Stimulated activated CD4-positive, alpha-beta T cell treated with anti-CD3 and anti-CD28 coated beads, TNF-alpha, amount 100 ng/mL, for 4 hours (primary cell): ENCODE measurements around the gene YEATS4.

ENCODE experiments used
- DNase-seq, 3 experiments: peaks; one replicate each; pipeline ENCODE4 v3.0.0-alpha.2; 2020; ENCODE audit warnings: low read depth in 3 of 3

Gene YEATS4

DNA sequence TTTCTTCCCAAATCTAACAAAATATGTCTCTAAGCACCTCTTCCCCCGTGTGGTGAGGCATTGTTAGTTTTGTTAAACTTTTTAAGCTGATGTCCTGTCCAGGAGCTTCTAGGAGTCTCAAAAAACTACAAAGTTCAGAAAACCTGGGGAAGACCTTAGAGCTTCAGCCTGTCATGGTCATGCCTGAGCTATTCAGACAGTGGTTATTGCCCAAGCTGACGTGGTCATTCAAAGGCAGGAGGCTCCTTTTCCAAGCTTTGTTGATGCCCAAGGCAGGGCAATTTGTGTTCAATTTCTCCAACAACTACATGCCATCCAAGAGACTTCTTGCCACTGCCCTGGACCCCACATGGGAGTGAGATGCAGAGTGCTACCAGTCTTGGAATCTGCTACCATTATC is 17.1 kb upstream of the YEATS4 start:
- DNase-seq: no peak

DNA sequence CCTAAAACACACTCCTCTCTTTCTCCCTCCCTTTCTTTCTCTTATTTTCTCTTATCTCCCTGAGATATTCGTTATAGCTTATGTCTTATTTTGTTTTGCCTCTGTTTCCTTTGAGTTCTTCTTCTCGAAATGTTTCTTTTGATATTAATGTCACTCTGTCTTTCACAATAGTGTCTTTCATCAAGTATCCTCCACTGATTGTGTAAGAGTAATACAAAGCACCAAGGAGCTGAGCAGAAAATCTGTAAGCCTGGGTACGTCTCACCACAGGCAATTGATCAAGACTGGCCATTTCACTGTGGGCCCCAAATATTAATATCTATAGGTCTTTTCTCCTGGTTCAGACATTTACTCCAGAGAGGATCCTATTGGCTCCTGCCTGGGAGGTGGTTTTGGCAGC is 16.2 kb upstream of the YEATS4 start:
- no peak for DNase-seq

DNA sequence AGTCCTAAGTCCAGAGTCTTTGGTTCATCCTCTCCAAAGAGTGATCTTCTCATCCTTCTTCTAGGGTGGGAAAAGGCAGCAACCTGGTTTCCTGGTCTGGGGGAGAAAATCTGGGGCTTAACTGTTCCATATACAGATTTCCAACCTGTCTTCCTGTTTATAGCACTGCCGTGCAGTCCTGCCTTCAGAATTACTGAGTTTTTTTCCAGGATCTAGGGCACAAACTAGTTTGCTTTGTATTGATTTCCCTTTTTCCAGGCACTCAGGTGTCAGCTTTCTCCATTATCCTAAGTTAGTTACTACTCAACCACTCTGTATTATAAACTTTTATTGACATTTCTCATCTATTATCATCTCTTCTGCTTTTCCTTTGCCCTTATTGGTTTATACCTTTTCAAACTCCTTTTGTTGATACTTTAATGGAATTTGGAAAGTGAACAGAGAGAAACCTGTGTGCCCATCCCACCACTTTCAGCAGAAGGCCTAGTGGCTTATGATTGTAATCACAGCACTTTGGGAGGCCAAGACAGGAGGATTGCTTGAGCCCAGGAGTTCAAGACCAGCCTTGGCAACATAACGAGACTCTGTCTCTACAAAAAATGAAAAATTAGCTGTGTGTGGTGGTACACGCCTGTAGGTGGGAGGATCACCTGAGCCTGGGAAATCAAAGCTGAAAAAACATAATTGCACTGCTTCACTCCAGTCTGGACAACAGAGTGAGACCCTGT is 15.5 kb upstream of the YEATS4 start:
- no peak for DNase-seq

DNA sequence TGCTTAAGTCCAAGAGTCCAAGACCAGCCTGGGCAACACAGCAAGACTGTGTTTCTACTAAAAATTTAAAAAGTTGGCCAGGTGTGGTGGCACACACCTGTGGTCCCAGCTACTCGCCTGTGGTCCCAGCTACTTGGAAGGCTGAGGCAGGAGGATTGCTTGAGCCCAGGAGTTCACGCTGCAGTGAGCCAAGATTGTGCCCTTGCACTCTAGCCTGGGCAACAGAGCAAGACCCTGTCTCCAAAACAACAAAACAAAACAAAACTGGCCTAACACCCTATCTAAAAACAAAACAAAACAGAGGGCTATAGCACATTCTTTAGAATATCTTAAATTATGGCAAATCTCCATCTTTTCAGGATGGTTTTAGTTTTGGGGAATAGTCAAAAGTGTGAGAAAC is 14.5 kb upstream of the YEATS4 start:
- no peak for DNase-seq

DNA sequence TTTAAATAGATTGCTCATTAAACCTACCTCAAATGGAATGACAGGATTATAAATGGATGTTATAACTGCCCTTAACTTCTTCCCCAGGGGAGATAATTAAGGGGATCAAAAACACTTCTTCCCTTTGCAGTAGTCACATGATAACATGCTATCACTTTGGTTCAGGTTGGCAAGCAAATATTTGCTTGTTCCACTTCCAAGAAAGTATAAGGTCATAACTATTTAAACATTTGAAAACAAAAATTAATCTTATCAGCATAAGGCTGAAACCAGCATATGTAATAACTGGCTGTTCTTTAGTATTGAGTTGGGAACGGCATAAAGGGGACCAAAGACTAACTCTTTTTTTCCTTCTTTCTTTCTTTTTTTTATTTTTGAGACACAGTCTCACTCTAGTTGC is 13.8 kb upstream of the YEATS4 start:
- DNase-seq: no peak

DNA sequence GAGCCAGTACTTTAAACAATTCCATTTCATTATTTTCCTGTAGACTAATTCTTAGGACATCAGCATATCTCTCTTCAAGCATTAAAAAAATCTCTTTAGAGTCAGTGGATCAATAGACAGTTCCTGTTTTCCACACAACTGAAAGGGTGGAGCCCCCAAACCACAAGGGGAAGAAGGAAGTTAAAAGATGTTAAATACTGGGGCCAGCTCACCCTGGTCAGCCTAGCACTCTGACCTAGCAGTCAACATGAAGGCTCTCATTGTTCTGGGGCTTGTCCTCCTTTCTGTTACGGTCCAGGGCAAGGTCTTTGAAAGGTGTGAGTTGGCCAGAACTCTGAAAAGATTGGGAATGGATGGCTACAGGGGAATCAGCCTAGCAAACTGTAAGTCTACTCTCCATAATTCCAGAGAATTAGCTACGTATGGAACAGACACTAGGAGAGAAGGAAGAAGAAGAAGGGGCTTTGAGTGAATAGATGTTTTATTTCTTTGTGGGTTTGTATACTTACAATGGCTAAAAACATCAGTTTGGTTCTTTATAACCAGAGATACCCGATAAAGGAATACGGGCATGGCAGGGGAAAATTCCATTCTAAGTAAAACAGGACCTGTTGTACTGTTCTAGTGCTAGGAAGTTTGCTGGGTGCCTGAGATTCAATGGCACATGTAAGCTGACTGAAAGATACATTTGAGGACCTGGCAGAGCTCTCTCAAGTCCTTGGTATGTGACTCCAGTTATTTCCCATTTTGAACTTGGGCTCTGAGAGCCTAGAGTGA is 11.2 kb upstream of the YEATS4 start, which contains the start of gene LYZ:
TSS of gene LYZ (plus strand) at position 220 of the 777 bp plus-strand sequence. CDS start at position 248, 28 bp downstream.
- no peak for DNase-seq

DNA sequence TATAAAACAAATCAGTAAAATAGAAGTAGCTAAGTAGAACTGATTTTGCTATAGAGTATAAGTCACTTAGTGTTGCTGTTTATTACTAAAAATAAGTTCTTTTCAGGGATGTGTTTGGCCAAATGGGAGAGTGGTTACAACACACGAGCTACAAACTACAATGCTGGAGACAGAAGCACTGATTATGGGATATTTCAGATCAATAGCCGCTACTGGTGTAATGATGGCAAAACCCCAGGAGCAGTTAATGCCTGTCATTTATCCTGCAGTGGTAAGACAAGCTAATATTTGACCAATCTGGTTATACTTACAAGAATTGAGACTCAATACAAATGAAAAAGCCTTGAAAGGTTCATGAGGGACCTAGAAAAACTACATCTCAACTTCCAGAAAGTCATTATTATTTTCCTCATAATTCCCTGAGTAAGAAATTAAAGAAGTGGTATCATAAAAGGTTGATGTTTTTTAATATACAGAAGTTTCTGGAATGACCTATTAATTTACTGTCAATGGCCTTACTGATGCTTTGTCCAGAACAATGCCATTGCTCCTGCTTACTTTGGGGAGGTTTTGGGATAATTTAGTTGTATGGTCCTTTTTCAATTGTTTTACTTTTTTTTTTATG is 9.4 kb upstream of the YEATS4 start:
- no peak for DNase-seq

DNA sequence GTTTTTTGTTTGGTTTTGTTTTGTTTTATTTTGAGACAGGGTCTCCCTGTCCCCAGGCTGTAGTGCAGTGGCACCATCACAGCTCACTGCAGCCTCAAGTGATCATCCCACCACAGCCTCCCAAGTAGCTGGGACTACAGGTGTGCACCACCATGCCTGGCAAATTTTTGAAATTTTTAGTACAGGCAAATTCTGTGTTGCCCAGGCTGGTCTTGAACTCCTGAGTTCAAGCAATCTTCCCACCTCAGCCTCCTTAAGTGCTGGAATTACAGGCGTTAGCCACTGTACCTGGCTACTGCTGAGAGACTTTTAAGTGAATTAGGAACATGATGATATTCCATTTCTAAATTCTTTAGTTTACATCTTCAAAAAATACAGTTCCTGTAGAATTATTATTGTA is 8.8 kb upstream of the YEATS4 start:
- no peak for DNase-seq

DNA sequence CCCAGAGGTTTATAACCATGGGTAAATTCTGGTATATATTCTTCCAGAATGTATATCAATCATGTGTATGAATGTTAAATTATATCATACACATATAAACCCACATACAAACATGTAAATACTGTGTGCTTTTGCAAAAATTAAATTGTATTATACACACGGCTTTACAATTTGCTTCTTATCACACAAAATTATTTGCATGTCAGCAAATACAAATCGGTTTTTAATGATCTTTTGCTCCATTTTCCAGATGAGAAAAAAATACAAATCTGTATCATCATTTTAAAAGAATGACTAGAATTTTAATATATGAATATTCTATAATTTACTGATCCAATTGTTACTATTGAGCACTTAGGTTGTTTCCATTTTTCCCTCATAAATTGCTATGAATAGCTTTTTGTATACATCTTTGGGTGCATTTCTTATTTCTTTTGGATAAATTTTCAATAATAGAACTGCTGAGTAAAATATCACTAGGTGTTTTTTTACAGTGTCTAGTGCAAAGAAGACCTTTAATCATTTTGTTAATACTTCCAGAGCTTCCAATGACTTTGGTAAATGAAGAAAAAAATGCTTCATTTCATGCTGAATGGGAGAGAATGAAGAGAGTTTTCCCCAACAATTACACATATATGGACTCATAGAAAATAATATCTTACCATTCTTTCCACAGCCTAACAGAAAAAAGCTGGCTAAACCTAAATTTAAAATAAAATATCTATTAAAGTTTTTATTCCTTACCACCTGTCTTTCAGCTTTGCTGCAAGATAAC is 7.9 kb upstream of the YEATS4 start:
- no peak for DNase-seq

DNA sequence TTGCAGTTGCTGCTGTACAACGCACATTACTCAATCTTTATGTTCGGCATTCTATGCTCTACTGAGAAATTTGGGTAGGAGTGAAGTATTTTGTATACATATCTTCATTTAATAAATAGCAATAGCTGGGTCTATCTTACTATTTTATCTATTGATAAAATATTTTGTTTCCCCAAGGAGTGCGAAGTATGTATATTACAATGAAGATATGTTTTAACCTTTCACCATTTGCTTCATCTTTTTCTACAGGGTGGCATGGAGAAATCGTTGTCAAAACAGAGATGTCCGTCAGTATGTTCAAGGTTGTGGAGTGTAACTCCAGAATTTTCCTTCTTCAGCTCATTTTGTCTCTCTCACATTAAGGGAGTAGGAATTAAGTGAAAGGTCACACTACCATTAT is 6.6 kb upstream of the YEATS4 start:
- DNase-seq: no peak

DNA sequence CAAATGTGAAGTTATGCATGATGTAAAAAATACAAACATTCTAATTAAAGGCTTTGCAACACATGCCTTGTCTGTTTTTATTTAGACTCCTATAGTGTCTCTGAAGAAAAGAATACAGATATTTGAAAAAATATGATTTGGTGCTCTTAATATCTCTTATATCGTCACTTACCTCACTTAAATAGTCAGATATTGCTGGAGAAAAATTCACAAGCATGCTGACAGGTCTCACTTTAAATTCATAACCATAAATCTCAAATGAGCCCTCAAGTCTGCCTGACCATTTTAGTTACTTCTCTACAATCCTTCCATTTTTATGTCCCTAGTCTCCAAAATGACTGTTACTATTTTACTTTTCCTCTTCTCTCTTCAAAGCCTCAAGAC is 5.4 kb upstream of the YEATS4 start:
- DNase-seq: no peak

DNA sequence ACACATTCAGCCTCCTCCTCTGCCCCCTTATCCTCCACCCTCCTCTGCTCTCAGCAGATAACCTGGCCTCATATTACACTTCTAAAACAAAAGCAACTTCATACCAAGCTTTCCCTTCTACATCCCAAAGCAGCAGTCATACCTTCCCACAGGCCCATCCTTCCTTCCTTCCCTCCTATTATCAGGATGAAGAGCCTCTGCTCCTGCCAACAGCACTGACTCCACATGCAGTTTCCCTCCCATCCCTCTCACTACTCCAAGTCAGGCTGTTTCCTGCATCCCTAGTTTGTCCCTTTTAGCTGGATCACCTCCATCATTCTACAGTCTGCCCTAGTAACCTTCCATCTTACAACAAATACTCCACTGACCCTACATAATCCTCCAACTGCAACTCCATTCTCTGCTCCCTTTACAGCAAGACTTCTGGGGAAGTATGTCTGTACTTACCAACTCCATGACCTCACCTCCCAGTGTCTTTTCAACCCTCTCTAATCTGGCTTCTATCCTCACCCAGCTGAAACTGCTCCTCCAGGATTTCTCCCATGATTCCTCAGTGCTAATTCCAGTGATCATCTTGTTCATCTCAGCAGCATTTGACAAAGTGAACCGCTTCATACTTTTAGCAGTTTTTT is 4.9 kb upstream of the YEATS4 start:
- DNase-seq: no peak

DNA sequence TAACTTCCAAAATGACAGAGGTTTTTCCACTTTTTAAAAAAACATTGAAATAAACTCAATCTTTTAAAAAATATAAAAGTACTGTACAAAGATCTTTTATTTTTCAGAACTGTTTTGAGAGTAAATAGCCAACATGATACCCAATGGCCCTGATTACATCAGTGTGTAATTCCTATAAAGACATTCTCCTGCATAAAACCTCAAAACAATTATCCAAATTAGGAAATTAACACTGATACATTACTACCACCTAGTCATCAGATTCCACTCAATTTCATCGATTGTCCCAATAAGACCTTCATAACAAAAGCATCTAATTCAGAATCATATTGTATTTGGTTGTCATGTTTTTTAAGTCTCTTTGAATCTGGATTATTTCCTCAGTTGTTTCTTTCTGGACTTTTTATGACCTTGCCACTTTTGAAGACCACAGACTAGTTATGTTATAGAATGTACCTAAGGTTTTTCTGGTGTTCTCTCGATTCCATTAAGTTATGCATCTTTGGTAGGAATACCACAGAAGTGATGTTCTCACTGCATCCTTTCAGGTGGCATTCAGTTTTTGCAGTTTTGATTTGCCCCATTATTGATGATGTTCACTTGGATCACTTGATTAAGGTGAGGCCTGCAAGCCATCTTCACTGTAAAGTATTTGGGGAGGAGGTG is 4.0 kb upstream of the YEATS4 start:
- DNase-seq: no peak

DNA sequence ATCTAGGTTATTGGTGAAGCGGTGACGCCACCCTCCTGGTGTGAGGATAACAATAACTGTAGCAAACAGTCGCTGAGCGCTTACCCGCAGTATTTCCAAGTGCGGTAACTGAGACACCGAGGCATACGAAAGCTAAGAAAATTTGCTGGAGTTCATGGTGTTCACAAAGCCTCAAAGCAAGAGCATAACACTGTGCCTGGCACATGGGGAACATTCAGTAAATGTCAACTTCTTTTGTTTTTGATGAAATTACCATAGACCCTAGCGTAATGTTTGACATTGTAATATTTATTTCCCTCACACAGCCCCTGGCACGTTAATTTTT is 767 bp downstream of the YEATS4 start:
- no peak for DNase-seq

DNA sequence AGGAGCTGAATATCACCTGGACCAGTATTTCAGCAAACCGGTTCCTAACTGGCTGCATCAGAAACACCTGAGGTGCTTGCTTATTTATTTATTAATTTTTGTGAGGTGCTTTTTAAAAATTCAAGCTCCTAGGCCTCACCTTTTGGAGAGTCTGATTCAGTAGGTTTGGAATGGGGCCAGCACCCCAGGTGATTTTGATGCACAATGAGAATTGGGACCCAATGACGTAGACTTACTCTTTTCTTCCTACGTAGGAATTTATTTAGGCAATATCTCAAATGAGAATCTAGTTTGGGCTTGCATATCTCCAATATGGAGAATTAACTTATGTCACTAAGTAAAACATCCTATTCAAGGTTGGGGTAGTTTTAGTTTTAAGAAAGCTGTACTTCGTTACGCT is 7.3 kb downstream of the YEATS4 start:
- DNase-seq: no peak

DNA sequence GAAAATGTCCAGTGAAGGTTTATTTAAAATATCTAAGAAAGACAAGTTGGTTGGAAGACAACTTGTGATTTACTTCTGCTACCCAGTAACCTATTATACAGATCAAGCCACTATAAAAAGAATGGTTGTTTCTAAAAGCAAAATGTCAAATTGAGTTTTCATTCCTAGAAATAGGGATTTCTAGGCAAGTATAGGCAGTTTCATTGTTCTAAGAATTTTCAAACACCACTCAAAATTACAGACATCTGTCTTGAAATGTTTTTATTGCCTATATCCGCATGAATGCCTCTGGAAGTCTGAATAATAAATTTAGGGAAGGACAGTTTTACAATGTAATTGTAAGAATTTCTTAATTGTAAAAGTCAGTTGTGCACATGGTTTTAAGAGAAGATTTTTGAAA is 8.6 kb downstream of the YEATS4 start:
- DNase-seq: no peak

DNA sequence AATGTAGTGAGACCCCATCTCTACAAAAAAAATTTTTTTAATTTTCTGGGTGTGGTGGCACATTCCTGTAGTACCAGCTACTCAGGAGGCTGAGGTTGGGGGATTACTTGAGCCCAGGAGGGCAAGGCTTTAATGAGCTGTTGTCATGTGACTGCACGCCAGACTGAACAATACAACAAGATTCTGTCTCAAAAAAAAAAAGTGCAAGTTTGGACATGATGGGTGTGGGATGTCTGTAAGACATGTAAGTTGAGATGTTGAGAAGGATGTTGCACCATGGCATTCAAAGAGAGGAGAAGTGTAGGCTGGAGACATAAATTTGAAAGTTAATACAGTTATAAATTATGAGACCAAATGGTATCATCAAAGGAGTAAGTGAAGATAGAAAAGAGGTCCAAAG is 23.5 kb downstream of the YEATS4 start:
- DNase-seq: no peak

DNA sequence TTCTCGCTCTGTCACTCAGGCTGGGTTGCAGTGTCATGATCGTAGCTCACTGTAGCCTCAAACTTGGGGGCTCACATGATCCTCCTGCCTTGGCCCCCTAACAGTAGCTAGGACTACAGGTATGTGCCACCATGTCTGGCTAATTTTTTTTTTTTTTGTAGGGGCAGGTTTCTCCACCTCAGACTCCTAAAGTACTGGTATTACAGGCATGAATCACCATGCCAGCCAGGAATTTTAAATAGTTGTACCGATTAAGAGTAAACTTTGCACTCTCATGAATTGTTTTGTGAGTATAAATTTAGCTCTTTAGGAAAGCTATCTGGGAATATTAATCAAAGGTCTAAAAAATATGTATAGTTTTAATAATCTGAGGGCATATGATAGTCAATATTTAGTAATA is 25.5 kb downstream of the YEATS4 start:
- DNase-seq: no peak

DNA sequence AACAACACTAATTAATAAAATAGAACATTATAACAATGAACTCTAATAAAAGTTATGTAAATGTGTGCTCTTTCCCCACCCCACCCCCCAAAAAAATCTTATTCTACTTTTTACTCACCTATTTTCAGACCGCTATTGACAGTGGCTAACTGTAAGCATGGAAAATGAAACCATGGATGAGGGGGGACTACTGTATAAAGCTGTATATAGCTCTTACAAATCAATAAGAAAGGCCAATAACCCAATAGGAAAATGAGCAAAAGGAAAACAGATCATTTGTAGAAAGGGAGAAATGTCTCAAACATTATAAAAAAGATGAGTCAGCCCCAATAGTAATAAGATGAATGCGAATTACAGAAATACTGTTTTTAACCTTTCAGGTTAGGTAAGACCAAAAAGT is 27.4 kb downstream of the YEATS4 start:
- DNase-seq: no peak

DNA sequence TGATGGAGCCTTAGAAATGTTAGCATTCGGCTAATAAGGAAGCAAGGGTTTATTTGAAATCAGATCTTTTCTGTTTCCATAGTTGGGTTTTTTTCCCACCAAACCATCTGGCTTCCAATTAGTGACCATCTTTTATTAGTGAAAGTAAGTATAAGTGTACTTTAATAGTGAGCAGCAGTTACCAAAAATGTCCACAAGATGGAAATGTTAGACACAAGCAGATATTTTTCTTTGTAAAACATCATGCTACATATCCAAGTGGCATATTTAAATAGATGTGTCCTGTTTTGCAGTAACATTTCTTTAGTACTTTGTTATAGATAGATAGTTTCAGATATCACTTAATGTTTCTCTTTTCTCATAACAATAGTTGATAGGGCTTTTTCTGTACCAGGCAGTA is 28.8 kb downstream of the YEATS4 start:
- DNase-seq: no peak

DNA sequence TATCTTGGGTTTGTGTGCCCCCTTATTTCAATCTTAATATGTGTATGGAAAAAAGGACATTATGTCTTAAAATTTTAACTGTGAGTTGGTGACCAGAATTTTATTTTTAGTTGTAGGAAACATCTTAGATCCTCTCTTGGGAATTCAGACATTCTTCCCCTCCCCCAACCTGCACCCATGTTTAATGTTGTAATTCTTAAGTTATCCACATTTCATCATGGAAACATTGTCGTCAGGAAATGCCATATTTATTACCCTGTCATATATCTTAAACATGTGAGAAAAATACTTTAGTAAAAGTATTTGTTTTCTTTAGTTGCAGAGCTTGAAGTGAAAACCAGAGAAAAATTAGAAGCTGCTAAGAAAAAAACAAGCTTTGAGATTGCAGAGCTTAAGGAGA is 30.3 kb downstream of the YEATS4 start:
- DNase-seq: no peak
